Lung (tissue), 12 donors: ENCODE results near the gene SCNN1B. TPM values are rescaled to one million over a fixed set of nuclear protein-coding genes. Genes with fewer than 3 reads are reported as not detected.

Source experiments
- ATAC-seq: fragments of 200-7000 bp; cut with Tn5 transposase; one replicate; pipeline ENCODE4 v1.9.1; 2020; ENCODE audit warnings: moderate number of reproducible peaks; ENCODE audit not compliant: insufficient read depth, low FRiP score
- DNase-seq, 3 donors: peaks; one replicate each; pipeline ENCODE4 v3.0.0-alpha.2; 2013 to 2017
- H3K27ac ChIP-seq, 2 donors: one replicate each; pipeline ENCODE4 v1.5.1; 2013; ENCODE audit warnings: mild to moderate bottlenecking in 2 of 2, moderate library complexity in 2 of 2, control low read depth in 1 of 2, inconsistent platforms in 1 of 2, low read depth in 1 of 2, low read length in 1 of 2
- H3K27me3 ChIP-seq, 3 donors: one replicate each; pipeline ENCODE4 v1.5.1; 2013; ENCODE audit warnings: low read length in 2 of 3; ENCODE audit not compliant: control insufficient read depth in 3 of 3, insufficient read depth in 3 of 3
- H3K36me3 ChIP-seq, 4 donors: one replicate each; pipeline ENCODE4 v1.5.1; 2013; ENCODE audit warnings: low read length in 4 of 4, mild to moderate bottlenecking in 1 of 4, moderate library complexity in 1 of 4; ENCODE audit not compliant: control insufficient read depth in 4 of 4, insufficient read depth in 4 of 4
- H3K4me1 ChIP-seq, 5 donors: one replicate each; pipeline ENCODE4 v1.5.1; 2013; ENCODE audit warnings: low read length in 5 of 5, mild to moderate bottlenecking in 2 of 5, moderate library complexity in 1 of 5; ENCODE audit not compliant: control insufficient read depth in 5 of 5, insufficient read depth in 5 of 5
- H3K4me3 ChIP-seq: one replicate; pipeline ENCODE4 v1.5.1; 2013; ENCODE audit warnings: mild to moderate bottlenecking, control low read depth, moderate library complexity
- H3K9ac ChIP-seq, 2 donors: one replicate each; pipeline ENCODE4 v1.5.1; 2013; ENCODE audit warnings: low read length in 2 of 2, control low read depth in 1 of 2; ENCODE audit not compliant: insufficient read depth in 1 of 2
- H3K9me3 ChIP-seq, 4 donors: one replicate each; pipeline ENCODE4 v1.5.1; 2013; ENCODE audit warnings: low read length in 3 of 4, mild to moderate bottlenecking in 1 of 4, moderate library complexity in 1 of 4; ENCODE audit not compliant: control insufficient read depth in 4 of 4, insufficient read depth in 3 of 4
- WGBS, 2 donors: extraction: QIAGEN DNeasy Blood & Tissue Kit; methylation state at CpG; one replicate each; pipeline ENCODE4 v1.1.7; 2013; 5-methylcytosine and 5-hydroxymethylcytosine counted together
- polyA plus RNA-seq, 2 donors: library from polyadenylated mRNA; stranded (reverse); fragments of 200-250 nt; gene quantifications; one replicate each; pipeline ENCODE4 v1.2.1, GENCODE V29; 2013
- total RNA-seq, 2 donors: library from RNA; depleted of rRNA in 1 of 2; stranded (reverse); fragments of >200 nt in 1 of 2; gene quantifications; one replicate each; pipeline ENCODE4 v1.2.1, GENCODE V29; 2014 to 2021
- TF ChIP-seq, protein P1 (sequence below): IDR thresholded peaks from 2 replicates; pipeline ENCODE4 v1.5.1; 2012; ENCODE audit warnings: mild to moderate bottlenecking; ENCODE audit errors: control extremely low read depth, extremely low read depth
- donor health status: control.
- donor health status: control.
- donor health status: Bipolar disorder and iron deficiency.
- donor health status: healthy.
- donor health status: DM: yes; HTN: yes; CAD: no.

The SCNN1B gene
- total and polyA plus RNA-seq, 4 donors, result 16.4 to 58.7 (median 41.3) TPM

DNA sequence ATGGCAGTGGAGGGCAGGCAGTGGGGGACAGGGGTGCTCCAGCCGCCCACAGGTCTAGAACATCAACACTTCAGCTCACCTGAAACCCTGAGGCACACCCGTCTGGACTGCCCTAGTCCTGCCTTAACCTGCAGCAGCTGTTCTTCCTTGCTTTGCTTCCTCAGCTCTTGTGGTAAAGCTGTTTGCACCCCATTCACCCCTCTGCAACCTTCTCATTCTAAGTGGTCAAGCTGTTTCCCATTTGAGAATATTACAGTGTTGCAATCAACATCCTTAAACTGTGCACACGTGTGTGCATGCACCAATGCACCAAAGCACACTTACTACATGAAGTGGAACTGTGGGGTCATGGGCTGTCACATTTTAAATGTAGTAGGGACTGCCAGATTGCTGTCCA, 32.4 kb downstream of the SCNN1B start:
- TF ChIP-seq, protein P1, sequence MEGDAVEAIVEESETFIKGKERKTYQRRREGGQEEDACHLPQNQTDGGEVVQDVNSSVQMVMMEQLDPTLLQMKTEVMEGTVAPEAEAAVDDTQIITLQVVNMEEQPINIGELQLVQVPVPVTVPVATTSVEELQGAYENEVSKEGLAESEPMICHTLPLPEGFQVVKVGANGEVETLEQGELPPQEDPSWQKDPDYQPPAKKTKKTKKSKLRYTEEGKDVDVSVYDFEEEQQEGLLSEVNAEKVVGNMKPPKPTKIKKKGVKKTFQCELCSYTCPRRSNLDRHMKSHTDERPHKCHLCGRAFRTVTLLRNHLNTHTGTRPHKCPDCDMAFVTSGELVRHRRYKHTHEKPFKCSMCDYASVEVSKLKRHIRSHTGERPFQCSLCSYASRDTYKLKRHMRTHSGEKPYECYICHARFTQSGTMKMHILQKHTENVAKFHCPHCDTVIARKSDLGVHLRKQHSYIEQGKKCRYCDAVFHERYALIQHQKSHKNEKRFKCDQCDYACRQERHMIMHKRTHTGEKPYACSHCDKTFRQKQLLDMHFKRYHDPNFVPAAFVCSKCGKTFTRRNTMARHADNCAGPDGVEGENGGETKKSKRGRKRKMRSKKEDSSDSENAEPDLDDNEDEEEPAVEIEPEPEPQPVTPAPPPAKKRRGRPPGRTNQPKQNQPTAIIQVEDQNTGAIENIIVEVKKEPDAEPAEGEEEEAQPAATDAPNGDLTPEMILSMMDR, result no peak
- no peak overlapping the region for H3K27ac ChIP-seq
- peaks cover 0 to 4% (median 0%) of the 10 kb centered on the region in 4 donors for H3K9me3 ChIP-seq
- H3K27me3 ChIP-seq, result no peaks in the 10 kb centered on the region
- 59 to 64% methylated on average over 3 of the region's 3 CpGs for WGBS, 2 donors
- no peaks in the 10 kb centered on the region for H3K36me3 ChIP-seq
- no peak for ATAC-seq
- peaks cover 0 to 7% (median 0%) of the 10 kb centered on the region in 5 donors for H3K4me1 ChIP-seq
- no peak for DNase-seq
- no peak overlapping the region for H3K4me3 ChIP-seq
- H3K9ac ChIP-seq, result no peak overlapping the region

DNA sequence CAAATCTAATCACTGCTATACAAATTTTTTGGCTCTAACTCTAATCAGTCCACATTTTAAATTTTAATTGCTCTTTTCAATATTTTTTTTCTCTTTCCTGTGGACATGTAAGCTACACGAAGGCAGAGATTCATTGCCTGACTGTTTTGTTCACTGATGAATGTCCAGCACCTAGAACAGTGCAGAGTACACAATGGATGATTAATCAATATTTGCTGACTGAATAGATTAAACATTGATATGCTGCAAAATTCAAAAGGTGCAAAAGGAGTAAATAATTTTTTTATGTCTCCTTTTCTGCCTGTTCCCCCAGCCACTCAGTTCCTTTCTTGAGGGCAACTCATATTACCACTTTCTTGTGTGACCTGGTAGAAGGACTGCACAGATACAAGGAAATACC, 32.8 kb downstream of the SCNN1B start:
- Histone ChIP-seq H3K9ac (no peak overlapping the region), H3K36me3 (no peaks in the 10 kb centered on the region), H3K4me3 (no peak overlapping the region), H3K9me3 (peaks cover 0 to 4% (median 0%) of the 10 kb centered on the region in 4 donors), H3K4me1 (peaks cover 0 to 7% (median 0%) of the 10 kb centered on the region in 5 donors), H3K27ac (no peak overlapping the region), H3K27me3 (no peaks in the 10 kb centered on the region)
- WGBS, 2 donors, result 41 to 50% methylated on average over 1 of the region's 1 CpG
- ATAC-seq (no peak), DNase-seq (no peak)
- TF ChIP-seq, protein P1, result no peak

DNA sequence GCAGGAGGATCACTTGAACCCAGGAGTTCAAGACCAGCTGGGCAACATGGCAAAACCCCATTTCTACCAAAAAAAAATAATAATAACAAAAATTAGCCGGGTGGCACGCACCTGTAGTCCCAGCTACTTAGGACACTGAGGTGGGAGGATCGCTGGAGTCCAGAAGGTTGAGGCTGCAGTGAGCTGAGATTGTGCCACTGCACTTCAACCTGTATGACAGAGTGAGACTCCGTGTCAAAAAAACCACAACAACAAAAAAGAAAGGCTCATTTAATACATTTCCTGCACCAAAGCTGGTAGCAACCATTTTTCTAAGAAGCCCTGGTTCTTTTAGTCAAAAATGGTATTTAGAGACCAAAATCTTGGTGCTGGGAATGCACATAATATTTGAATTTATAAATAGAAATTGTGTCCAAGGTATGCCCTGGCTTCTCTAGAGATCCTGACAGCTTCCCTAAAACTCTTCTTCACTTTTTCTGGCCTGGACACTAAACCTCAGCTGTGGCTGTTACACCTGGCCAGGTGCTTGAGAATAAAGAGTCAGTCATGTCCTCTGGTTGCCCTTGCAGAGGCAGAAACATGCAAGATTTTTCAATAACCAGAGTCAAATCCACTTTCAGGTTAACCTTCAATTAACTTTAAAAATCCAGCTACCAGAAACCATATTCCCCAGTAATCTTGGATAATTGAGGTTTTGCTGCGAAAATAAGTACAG, 35.9 kb downstream of the SCNN1B start:
- TF ChIP-seq, protein P1, result no peak
- H3K27me3 ChIP-seq, result no peaks in the 10 kb centered on the region
- DNase-seq (no peak), ATAC-seq (no peak)
- H3K9ac ChIP-seq, result no peak overlapping the region
- H3K4me3 ChIP-seq, result no peak overlapping the region
- WGBS, 2 donors, result 91% methylated on average over 5 of the region's 5 CpGs
- peaks cover 0 to 4% (median 0%) of the 10 kb centered on the region in 4 donors for H3K9me3 ChIP-seq
- no peaks in the 10 kb centered on the region for H3K36me3 ChIP-seq
- H3K27ac ChIP-seq, result no peak overlapping the region
- H3K4me1 ChIP-seq, result peaks cover 0 to 5% (median 0%) of the 10 kb centered on the region in 5 donors
